Cardiac atrium fibroblast (primary cell): ENCODE data around the gene STX11. TPM values are rescaled to one million over a fixed set of nuclear protein-coding genes. Genes with fewer than 3 reads are reported as not detected.

Source experiments
- total RNA-seq: library from RNA; depleted of rRNA; stranded (reverse); fragments of >200 nt; gene quantifications from 2 replicates; pipeline ENCODE4 v1.2.3, GENCODE V29; 2015

The STX11 gene
- 2.4 and 2.7 TPM in 2 replicates for total RNA-seq

GRCh38 chr6:144149894-144150709 lies at the start of gene STX11:
STX11 (plus strand) TSS chr6:144150517; CDS start chr6:144186628, 36,111 bp downstream.

Other genes with a start within 250 kb of the STX11 start
- gene PLAGL1, start 142.3 kb upstream of the STX11 start, total RNA-seq = 51.2 and 52.4 TPM in 2 replicates
- 198 and 237 TPM in 2 replicates for gene SF3B5, start 54.9 kb upstream of the STX11 start, total RNA-seq
- gene UTRN, start 134.8 kb downstream of the STX11 start, total RNA-seq = 62.6 and 88.5 TPM in 2 replicates